HUES64 (cell line): Measurements from ENCODE around the gene DIAPH2.
A peak's percentile ranks its signal among the peaks of the same experiment; 100 is the strongest.

Source experiments
- H3K27ac ChIP-seq: 2 replicates; pipeline ENCODE4 v1.7.0; 2013; ENCODE audit warnings: low read depth, low read length, inconsistent platforms
- H3K27me3 ChIP-seq: 2 replicates; pipeline ENCODE4 v1.6.1; 2013; ENCODE audit warnings: mild to moderate bottlenecking, low read length; ENCODE audit not compliant: insufficient read depth
- H3K36me3 ChIP-seq: 2 replicates; pipeline ENCODE4 v1.6.1; 2013; ENCODE audit warnings: mild to moderate bottlenecking, low read length; ENCODE audit not compliant: insufficient read depth
- H3K4me1 ChIP-seq: 2 replicates; pipeline ENCODE4 v1.6.1; 2013; ENCODE audit warnings: mild to moderate bottlenecking, low read length, moderate library complexity; ENCODE audit not compliant: insufficient read depth
- H3K4me3 ChIP-seq: 2 replicates; pipeline ENCODE4 v1.5.1; 2013; ENCODE audit warnings: mild to moderate bottlenecking, low read length, moderate library complexity
- H3K9ac ChIP-seq: 2 replicates; pipeline ENCODE4 v1.6.1; 2013; ENCODE audit warnings: mild to moderate bottlenecking, low read depth, low read length
- H3K9me3 ChIP-seq: 2 replicates; pipeline ENCODE4 v1.6.1; 2013; ENCODE audit warnings: low read depth, low read length; ENCODE audit not compliant: insufficient read depth
- WGBS: fragments of 150-250, 120-280 bp; methylation state at CpG from one replicate; pipeline ENCODE4 v1.1.7; 2013; ENCODE audit warnings: missing lambda C conversion rate; 5-methylcytosine and 5-hydroxymethylcytosine counted together

Gene DIAPH2

GRCh38 chrX:97587171-97587570, 902.5 kb downstream of the DIAPH2 start:
- Histone ChIP-seq H3K9ac (no peak overlapping the region), H3K9me3 (no peaks in the 10 kb centered on the region), H3K4me3 (no peak overlapping the region), H3K4me1 (no peaks in the 10 kb centered on the region), H3K27ac (no peak overlapping the region), H3K36me3 (no peaks in the 10 kb centered on the region), H3K27me3 (no peaks in the 10 kb centered on the region)
- WGBS, result 89% methylated on average over 5 of the region's 5 CpGs

GRCh38 chrX:97594646-97595224, 910.1 kb downstream of the DIAPH2 start:
- H3K36me3 ChIP-seq, result no peaks in the 10 kb centered on the region
- no peaks in the 10 kb centered on the region for H3K9me3 ChIP-seq
- H3K4me3 ChIP-seq, result no peak overlapping the region
- WGBS, result 85% methylated on average over 4 of the region's 7 CpGs
- peaks cover 33% of the 10 kb centered on the region for H3K4me1 ChIP-seq
- H3K9ac ChIP-seq, result no peak overlapping the region
- no peak overlapping the region; the same call in 1 of the 2 replicates for H3K27ac ChIP-seq
- H3K27me3 ChIP-seq, result no peaks in the 10 kb centered on the region

GRCh38 chrX:97597954-97598353, 913.3 kb downstream of the DIAPH2 start:
- Histone ChIP-seq H3K9ac (no peak overlapping the region), H3K27ac (peak overlapping the region; percentile 86), H3K9me3 (no peaks in the 10 kb centered on the region), H3K4me3 (no peak overlapping the region), H3K36me3 (no peaks in the 10 kb centered on the region), H3K27me3 (no peaks in the 10 kb centered on the region), H3K4me1 (peaks cover 35% of the 10 kb centered on the region)
- 49% methylated on average over 6 of the region's 6 CpGs for WGBS

GRCh38 chrX:97602465-97603258, 918.0 kb downstream of the DIAPH2 start:
- Histone ChIP-seq H3K36me3 (no peaks in the 10 kb centered on the region), H3K4me1 (peaks cover 21% of the 10 kb centered on the region), H3K9ac (no peak overlapping the region), H3K9me3 (no peaks in the 10 kb centered on the region), H3K27ac (no peak overlapping the region), H3K27me3 (no peaks in the 10 kb centered on the region), H3K4me3 (no peak overlapping the region)
- 96% methylated on average over 3 of the region's 3 CpGs for WGBS

GRCh38 chrX:97605271-97605670, 920.6 kb downstream of the DIAPH2 start:
- Histone ChIP-seq H3K9ac (no peak overlapping the region), H3K27me3 (no peaks in the 10 kb centered on the region), H3K36me3 (no peaks in the 10 kb centered on the region), H3K9me3 (no peaks in the 10 kb centered on the region), H3K4me3 (no peak overlapping the region), H3K27ac (no peak overlapping the region), H3K4me1 (no peaks in the 10 kb centered on the region)
- 86% methylated on average over 1 of the region's 3 CpGs for WGBS

GRCh38 chrX:97609357-97609756, 924.7 kb downstream of the DIAPH2 start:
- H3K27ac ChIP-seq, result no peak overlapping the region
- no peaks in the 10 kb centered on the region for H3K9me3 ChIP-seq
- no peak overlapping the region for H3K9ac ChIP-seq
- 92% methylated on average over 1 of the region's 1 CpG for WGBS
- H3K4me3 ChIP-seq, result no peak overlapping the region
- H3K4me1 ChIP-seq, result no peaks in the 10 kb centered on the region
- H3K36me3 ChIP-seq, result no peaks in the 10 kb centered on the region
- no peaks in the 10 kb centered on the region for H3K27me3 ChIP-seq

- no peak overlapping the region for H3K9ac ChIP-seq
- WGBS, result 88% methylated on average over 1 of the region's 1 CpG
- no peak overlapping the region for H3K27ac ChIP-seq
- H3K36me3 ChIP-seq, result no peaks in the 10 kb centered on the region
- H3K27me3 ChIP-seq, result no peaks in the 10 kb centered on the region
- no peaks in the 10 kb centered on the region for H3K9me3 ChIP-seq
- H3K4me1 ChIP-seq, result no peaks in the 10 kb centered on the region
- no peak overlapping the region for H3K4me3 ChIP-seq
Observed at GRCh38 chrX:97609938-97610337, 925.3 kb downstream of the DIAPH2 start.

- 85% methylated on average over 3 of the region's 7 CpGs for WGBS
- no peaks in the 10 kb centered on the region for H3K9me3 ChIP-seq
- no peaks in the 10 kb centered on the region for H3K36me3 ChIP-seq
- no peak overlapping the region for H3K9ac ChIP-seq
- H3K27me3 ChIP-seq, result no peaks in the 10 kb centered on the region
- no peaks in the 10 kb centered on the region for H3K4me1 ChIP-seq
- H3K4me3 ChIP-seq, result no peak overlapping the region
- no peak overlapping the region for H3K27ac ChIP-seq
Observed at GRCh38 chrX:97616883-97617530, 932.4 kb downstream of the DIAPH2 start.

GRCh38 chrX:97619499-97619898, 934.9 kb downstream of the DIAPH2 start:
- no peaks in the 10 kb centered on the region for H3K36me3 ChIP-seq
- no peak overlapping the region for H3K4me3 ChIP-seq
- H3K27me3 ChIP-seq, result no peaks in the 10 kb centered on the region
- 86% methylated on average over 1 of the region's 2 CpGs for WGBS
- H3K9ac ChIP-seq, result no peak overlapping the region
- no peak overlapping the region for H3K27ac ChIP-seq
- H3K9me3 ChIP-seq, result no peaks in the 10 kb centered on the region
- H3K4me1 ChIP-seq, result no peaks in the 10 kb centered on the region

- Histone ChIP-seq H3K9me3 (no peaks in the 10 kb centered on the region), H3K36me3 (no peaks in the 10 kb centered on the region), H3K9ac (no peak overlapping the region), H3K4me1 (no peaks in the 10 kb centered on the region), H3K27ac (no peak overlapping the region), H3K4me3 (no peak overlapping the region), H3K27me3 (no peaks in the 10 kb centered on the region)
- WGBS, result 96% methylated on average over 3 of the region's 3 CpGs
Observed at GRCh38 chrX:97622111-97622510, 937.5 kb downstream of the DIAPH2 start.

GRCh38 chrX:97628326-97628725, 943.7 kb downstream of the DIAPH2 start:
- 0 out of 2 replicates have a peak, but pooled peaks cover 3% of the 10 kb centered on the region for H3K4me1 ChIP-seq
- H3K4me3 ChIP-seq, result no peak overlapping the region
- H3K27me3 ChIP-seq, result no peaks in the 10 kb centered on the region
- H3K36me3 ChIP-seq, result no peaks in the 10 kb centered on the region
- H3K27ac ChIP-seq, result no peak overlapping the region
- 97% methylated on average over 2 of the region's 2 CpGs for WGBS
- no peak overlapping the region for H3K9ac ChIP-seq
- H3K9me3 ChIP-seq, result no peaks in the 10 kb centered on the region
